ENCODE data around the gene ASAP2. TPM values are rescaled to one million over a fixed set of nuclear protein-coding genes. Genes with fewer than 3 reads are reported as not detected.

Gene ASAP2
- total RNA-seq, 2 donors from 2014 or later: 9.2 to 17.8 TPM

DNA sequence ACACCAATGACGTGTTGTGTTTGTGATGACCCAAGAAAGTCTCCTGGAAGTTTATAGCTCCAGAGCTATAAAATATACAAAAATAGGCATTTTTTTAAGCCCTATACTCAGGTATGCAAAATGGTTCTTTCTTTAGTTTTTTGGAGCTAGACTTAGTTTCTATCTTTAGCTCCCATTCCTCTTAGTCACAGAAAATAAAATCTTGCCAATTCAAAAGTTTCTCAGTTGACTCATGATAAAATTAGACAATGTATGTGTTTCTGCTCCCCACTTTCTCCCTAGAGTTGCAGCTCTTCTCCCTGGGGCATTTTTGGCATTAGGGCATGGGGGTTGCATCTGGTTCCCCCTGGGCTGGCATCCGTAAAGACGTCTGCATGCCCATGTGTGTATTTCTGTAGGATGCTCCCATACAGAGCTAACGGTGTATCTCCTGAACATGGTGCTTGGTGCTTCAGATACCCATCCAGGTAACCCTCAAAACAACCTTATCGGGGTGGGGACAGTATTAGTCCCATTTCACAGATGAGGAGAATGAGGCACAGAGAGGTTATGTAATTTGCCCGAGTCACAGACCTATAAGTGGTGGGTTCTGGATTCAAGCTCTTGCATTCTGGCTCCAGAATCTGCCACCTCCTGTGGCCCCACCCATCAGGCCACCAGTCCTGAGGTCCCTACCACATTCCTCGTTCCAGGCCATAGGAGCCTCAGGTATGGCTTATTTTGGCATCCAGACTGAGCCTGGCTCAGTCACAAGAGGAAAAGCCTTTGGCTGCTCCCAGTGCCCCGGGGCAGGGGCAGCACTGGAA lies 43.1 kb upstream of the ASAP2 start:
- Histone ChIP-seq H3K27ac (no peak overlapping the region), H3K4me1 (replicated peaks) (no peaks in the 10 kb centered on the region), H3K27me3 (replicated peaks; ENCODE audit: insufficient read depth) (no peaks in the 10 kb centered on the region), H3K9me3 (no peaks in the 10 kb centered on the region), H3K36me3 (no peaks in the 10 kb centered on the region), H3K4me3 (no peak overlapping the region)
- 74% methylated on average over 8 of the region's 8 CpGs for WGBS
- DNase-seq (ENCODE audit: low spot score): no peak
- intact Hi-C loops (cut with DNase I): no loop called here
- TF ChIP-seq POLR2A (IDR thresholded peaks at IDR 0.05) (no peak), POLR2AphosphoS5 (IDR thresholded peaks at IDR 0.05) (no peak)
- TF ChIP-seq, protein P1, sequence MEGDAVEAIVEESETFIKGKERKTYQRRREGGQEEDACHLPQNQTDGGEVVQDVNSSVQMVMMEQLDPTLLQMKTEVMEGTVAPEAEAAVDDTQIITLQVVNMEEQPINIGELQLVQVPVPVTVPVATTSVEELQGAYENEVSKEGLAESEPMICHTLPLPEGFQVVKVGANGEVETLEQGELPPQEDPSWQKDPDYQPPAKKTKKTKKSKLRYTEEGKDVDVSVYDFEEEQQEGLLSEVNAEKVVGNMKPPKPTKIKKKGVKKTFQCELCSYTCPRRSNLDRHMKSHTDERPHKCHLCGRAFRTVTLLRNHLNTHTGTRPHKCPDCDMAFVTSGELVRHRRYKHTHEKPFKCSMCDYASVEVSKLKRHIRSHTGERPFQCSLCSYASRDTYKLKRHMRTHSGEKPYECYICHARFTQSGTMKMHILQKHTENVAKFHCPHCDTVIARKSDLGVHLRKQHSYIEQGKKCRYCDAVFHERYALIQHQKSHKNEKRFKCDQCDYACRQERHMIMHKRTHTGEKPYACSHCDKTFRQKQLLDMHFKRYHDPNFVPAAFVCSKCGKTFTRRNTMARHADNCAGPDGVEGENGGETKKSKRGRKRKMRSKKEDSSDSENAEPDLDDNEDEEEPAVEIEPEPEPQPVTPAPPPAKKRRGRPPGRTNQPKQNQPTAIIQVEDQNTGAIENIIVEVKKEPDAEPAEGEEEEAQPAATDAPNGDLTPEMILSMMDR (IDR thresholded peaks at IDR 0.05): no peak

DNA sequence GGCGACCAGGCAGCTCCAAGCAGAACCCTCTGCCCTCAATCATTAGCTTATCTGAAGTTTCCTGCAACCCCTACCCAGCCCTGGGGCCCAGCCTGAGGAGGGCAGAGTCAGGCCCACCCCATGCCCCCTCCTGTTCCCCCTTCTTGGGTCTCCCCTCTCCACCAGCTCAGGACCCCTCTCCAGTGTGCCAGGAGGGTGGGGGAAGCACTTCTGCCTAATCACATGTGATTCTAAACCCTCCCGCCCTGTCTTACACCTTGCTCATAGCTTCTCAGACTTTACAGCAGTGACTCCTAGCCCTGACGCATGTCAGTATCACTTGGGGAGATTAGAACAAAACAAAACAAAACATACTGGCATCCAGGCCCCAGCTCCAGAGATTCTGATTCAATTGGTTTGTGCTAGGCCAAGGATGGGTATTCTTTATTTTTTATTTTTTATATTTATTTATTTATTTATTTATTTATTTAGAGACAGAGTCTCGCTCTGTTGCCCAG lies 42.5 kb upstream of the ASAP2 start:
- no peak overlapping the region for H3K4me3 ChIP-seq
- 88% methylated on average over 4 of the region's 4 CpGs for WGBS
- no peaks in the 10 kb centered on the region for H3K4me1 ChIP-seq (replicated peaks)
- H3K36me3 ChIP-seq: no peaks in the 10 kb centered on the region
- no peaks in the 10 kb centered on the region for H3K27me3 ChIP-seq (replicated peaks; ENCODE audit: insufficient read depth)
- DNase-seq (ENCODE audit: low spot score): no peak
- intact Hi-C loops (cut with DNase I): no loop called here
- H3K27ac ChIP-seq: no peak overlapping the region
- TF ChIP-seq POLR2A (IDR thresholded peaks at IDR 0.05) (no peak), POLR2AphosphoS5 (IDR thresholded peaks at IDR 0.05) (no peak)
- TF ChIP-seq, protein P1 (IDR thresholded peaks at IDR 0.05): no peak
- no peaks in the 10 kb centered on the region for H3K9me3 ChIP-seq

DNA sequence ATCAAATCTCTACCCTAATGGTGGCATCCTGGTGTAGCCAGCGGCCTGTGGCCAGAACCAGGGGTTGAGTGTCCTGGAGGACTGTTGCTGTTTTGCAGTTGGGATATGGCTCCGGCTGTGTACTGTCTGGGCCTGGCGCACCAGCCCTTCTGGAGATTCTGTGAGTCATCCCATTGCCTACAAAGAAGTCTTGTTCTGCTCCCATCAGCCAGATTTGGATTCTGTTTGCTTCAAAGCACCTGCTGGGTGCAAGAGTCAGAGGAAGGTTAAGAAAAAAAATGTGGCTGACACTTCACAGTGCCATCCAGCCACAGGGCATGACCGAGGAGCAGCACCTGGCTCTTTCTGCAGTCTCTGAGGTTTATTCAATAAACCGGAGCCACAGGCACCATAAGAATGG lies 41.0 kb upstream of the ASAP2 start:
- H3K36me3 ChIP-seq: no peaks in the 10 kb centered on the region
- no peaks in the 10 kb centered on the region for H3K9me3 ChIP-seq
- H3K27me3 ChIP-seq (replicated peaks; ENCODE audit: insufficient read depth): no peaks in the 10 kb centered on the region
- TF ChIP-seq, protein P1 (IDR thresholded peaks at IDR 0.05): no peak
- no peak for TF ChIP-seq POLR2A (IDR thresholded peaks at IDR 0.05)
- TF ChIP-seq POLR2AphosphoS5 (IDR thresholded peaks at IDR 0.05): no peak
- 87% methylated on average over 5 of the region's 5 CpGs for WGBS
- H3K4me1 ChIP-seq (replicated peaks): no peaks in the 10 kb centered on the region
- no peak overlapping the region for H3K27ac ChIP-seq
- intact Hi-C loops (cut with DNase I): no loop called here
- no peak for DNase-seq (ENCODE audit: low spot score)
- no peak overlapping the region for H3K4me3 ChIP-seq

DNA sequence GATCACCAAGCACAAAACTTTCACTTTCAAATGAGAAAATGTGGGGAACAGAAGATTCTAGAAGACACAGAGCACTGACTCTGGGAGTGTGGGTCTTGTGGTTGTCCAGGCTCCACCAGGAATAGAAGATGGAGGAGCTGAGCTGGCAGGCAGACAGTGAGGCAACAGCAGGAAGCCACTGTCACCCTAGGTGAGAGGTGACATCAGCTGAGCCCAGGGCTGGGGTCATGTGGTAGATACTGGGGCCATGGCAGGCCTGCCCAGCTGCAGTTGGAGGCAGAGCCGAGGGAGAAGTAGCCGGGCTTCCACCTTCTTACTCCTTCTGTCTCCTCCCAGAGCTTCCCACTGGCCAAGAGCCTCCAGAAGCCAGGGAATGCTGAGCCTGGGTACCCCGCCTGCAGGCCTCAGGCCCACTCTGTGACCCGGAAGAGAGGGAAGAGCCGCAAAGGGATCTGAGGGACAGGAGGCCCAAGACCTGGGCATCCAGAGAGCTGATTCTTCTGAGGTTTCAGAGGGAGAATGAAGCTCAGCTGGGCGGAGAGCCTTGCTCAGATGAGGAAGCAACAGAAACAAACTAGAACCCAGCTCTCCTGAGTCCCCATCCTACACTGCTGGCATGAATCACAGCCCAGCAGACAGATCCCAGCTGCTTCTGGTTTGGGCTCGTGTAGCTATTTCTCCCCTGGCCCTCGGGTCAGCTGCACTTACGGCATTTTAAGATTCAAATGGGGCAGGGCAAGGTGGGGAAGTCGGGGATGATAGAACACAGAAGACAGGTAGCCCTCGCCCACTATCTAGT lies 39.8 kb upstream of the ASAP2 start:
- Histone ChIP-seq H3K27me3 (replicated peaks; ENCODE audit: insufficient read depth) (no peaks in the 10 kb centered on the region), H3K36me3 (no peaks in the 10 kb centered on the region), H3K4me1 (replicated peaks) (no peaks in the 10 kb centered on the region), H3K4me3 (no peak overlapping the region), H3K9me3 (no peaks in the 10 kb centered on the region), H3K27ac (no peak overlapping the region)
- 86% methylated on average over 11 of the region's 11 CpGs for WGBS
- DNase-seq (ENCODE audit: low spot score): no peak
- TF ChIP-seq POLR2AphosphoS5 (IDR thresholded peaks at IDR 0.05): no peak
- TF ChIP-seq, protein P1 (IDR thresholded peaks at IDR 0.05): no peak
- TF ChIP-seq POLR2A (IDR thresholded peaks at IDR 0.05): no peak
- intact Hi-C loops (cut with DNase I): no loop called here
